ENCODE measurements around the gene HK1.

DNA sequence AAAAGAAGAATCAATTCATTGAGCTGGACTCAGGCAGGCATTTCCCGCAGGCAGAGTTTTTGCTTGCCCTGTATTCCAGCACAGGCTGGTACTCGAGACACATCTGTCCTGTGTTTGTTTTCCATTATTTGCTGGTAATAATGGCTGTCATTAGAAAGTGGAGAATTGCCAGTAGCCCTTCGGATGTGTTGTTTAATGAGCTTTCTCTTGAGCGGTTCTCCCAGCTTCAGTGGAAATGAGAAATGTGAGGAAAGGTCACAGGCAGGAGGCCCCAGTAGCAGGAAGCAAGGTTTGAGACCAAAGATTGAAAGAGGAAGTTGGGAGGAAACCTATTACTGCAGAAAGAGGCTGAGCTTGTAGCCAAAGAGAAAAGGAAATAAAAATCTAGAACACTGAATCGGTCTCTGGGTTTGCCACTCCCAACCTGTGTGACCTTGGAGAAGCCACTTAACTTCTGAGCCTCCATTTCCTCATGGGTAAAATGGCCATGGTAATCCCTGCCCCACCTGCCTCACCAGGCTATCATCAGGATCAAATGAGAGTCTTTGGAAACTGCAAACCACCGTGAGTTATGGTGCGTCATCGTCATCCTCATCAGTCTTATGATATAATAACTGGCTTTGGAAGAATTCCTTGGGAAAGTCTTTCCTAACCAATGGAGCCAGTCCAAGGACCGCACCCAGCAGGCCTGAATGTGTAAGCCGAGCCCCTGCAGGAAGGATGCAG, 70.7 kb downstream of the HK1 start:
- no peak for TF ChIP-seq CTCF (IDR thresholded peaks at IDR 0.05)
- TF ChIP-seq POLR2A (IDR thresholded peaks at IDR 0.05) = no peak

Data from tibial nerve (tissue), 3 donors.